ENCODE measurements around the gene RPA3.

RPA3 gene

DNA sequence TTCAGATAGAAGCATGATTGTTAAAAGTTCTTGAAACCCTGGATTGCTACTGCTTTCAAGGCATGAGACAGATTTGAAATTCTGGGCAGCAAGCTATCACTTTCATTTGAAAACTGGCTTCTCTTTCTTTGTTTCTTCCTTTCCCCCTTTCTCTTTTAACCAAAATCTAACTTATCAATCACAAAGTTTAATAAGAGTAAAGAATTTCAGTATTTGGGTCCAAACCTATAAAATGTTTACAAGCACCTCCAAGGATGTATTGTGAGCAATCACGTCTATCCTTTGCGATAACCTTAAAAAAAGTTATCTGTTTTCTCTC lies 21.6 kb upstream of the RPA3 start:
- no peak overlapping the region for H3K27ac ChIP-seq (ENCODE audit: extremely low read depth, low read depth, low read length)
- POLR2A ChIA-PET: no interaction called here
- no peaks in the 10 kb centered on the region for H3K9me3 ChIP-seq (ENCODE audit: control insufficient read depth, insufficient read depth, low read depth, low read length)
- TF ChIP-seq, protein P1, sequence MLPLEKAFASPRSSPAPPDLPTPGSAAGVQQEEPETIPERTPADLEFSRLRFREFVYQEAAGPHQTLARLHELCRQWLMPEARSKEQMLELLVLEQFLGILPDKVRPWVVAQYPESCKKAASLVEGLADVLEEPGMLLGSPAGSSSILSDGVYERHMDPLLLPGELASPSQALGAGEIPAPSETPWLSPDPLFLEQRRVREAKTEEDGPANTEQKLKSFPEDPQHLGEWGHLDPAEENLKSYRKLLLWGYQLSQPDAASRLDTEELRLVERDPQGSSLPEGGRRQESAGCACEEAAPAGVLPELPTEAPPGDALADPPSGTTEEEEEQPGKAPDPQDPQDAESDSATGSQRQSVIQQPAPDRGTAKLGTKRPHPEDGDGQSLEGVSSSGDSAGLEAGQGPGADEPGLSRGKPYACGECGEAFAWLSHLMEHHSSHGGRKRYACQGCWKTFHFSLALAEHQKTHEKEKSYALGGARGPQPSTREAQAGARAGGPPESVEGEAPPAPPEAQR (tag by site-specific recombination; IDR thresholded peaks at IDR 0.05): no peak
- TF ChIP-seq, protein P2, sequence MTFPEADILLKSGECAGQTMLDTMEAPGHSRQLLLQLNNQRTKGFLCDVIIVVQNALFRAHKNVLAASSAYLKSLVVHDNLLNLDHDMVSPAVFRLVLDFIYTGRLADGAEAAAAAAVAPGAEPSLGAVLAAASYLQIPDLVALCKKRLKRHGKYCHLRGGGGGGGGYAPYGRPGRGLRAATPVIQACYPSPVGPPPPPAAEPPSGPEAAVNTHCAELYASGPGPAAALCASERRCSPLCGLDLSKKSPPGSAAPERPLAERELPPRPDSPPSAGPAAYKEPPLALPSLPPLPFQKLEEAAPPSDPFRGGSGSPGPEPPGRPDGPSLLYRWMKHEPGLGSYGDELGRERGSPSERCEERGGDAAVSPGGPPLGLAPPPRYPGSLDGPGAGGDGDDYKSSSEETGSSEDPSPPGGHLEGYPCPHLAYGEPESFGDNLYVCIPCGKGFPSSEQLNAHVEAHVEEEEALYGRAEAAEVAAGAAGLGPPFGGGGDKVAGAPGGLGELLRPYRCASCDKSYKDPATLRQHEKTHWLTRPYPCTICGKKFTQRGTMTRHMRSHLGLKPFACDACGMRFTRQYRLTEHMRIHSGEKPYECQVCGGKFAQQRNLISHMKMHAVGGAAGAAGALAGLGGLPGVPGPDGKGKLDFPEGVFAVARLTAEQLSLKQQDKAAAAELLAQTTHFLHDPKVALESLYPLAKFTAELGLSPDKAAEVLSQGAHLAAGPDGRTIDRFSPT (tag by site-specific recombination; IDR thresholded peaks at IDR 0.05): no peak
- TF ChIP-seq PRDM1 (tag by site-specific recombination; IDR thresholded peaks at IDR 0.05) (peak; percentile 92), MEIS1 (CRISPR knock-in tag; IDR thresholded peaks at IDR 0.05; ENCODE audit: borderline replicate concordance) (no peak)
- no peaks in the 10 kb centered on the region for H3K36me3 ChIP-seq (ENCODE audit: control insufficient read depth in 2 of 2, insufficient read depth in 1 of 2, low read length in 2 of 2)
- peaks cover 24% of the 10 kb centered on the region for H3K4me1 ChIP-seq (ENCODE audit: control insufficient read depth, insufficient read depth, low read length)
- no peak overlapping the region for H3K4me3 ChIP-seq (ENCODE audit: low read depth, low read length)
- CTCF ChIA-PET: interaction anchor here (0.8 kb wide), 1 partner anchor 22 kb away, joined by 5 read pairs; no protein-coding TSS in a partner anchor

DNA sequence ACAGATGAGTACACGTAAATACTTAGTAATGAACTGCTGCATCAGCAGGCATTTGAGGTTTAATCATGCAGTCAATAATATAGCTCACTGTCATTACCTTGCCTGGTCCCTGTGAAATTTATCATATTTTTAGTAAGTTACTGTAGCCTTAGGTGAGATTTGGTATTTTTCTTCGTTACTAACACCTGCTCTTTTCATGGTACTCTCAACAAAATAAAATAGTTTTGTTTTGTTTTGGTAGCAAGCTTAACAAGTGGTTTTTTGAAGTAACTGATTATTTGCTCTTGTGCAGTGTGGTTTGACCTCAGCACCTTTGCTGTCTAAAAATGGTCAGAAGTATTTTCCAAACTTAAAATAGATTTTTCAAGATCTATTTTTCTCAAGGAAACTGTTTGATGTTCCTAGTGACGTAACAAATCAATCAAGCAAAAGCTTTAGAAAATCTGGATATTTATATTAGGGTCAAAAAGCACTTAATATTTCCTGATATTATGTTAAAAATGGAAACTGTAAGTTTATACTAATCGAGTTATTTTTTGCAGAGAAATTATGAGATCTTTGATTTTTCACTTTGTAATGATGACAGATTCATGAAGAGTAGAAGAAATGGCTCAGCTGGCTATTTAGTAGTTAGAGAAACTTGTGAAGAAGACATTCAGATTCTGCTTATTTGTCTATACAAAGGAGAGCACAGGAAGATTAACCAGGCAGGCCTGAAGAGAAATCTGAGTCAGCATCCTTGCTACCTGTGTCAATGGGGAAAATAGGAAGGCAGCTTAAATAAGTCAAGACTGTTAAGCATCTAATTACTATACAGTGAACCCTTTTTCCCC lies 21.0 kb upstream of the RPA3 start:
- H3K4me1 ChIP-seq (ENCODE audit: control insufficient read depth, insufficient read depth, low read length): peaks cover 24% of the 10 kb centered on the region
- no peak overlapping the region for H3K27ac ChIP-seq (ENCODE audit: extremely low read depth, low read depth, low read length)
- TF ChIP-seq, protein P3, sequence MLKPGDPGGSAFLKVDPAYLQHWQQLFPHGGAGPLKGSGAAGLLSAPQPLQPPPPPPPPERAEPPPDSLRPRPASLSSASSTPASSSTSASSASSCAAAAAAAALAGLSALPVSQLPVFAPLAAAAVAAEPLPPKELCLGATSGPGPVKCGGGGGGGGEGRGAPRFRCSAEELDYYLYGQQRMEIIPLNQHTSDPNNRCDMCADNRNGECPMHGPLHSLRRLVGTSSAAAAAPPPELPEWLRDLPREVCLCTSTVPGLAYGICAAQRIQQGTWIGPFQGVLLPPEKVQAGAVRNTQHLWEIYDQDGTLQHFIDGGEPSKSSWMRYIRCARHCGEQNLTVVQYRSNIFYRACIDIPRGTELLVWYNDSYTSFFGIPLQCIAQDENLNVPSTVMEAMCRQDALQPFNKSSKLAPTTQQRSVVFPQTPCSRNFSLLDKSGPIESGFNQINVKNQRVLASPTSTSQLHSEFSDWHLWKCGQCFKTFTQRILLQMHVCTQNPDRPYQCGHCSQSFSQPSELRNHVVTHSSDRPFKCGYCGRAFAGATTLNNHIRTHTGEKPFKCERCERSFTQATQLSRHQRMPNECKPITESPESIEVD (tag by site-specific recombination; IDR thresholded peaks at IDR 0.05): peak; percentile 51
- TF ChIP-seq, protein P4, sequence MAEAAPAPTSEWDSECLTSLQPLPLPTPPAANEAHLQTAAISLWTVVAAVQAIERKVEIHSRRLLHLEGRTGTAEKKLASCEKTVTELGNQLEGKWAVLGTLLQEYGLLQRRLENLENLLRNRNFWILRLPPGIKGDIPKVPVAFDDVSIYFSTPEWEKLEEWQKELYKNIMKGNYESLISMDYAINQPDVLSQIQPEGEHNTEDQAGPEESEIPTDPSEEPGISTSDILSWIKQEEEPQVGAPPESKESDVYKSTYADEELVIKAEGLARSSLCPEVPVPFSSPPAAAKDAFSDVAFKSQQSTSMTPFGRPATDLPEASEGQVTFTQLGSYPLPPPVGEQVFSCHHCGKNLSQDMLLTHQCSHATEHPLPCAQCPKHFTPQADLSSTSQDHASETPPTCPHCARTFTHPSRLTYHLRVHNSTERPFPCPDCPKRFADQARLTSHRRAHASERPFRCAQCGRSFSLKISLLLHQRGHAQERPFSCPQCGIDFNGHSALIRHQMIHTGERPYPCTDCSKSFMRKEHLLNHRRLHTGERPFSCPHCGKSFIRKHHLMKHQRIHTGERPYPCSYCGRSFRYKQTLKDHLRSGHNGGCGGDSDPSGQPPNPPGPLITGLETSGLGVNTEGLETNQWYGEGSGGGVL (tag by site-specific recombination; IDR thresholded peaks at IDR 0.05): no peak
- TF ChIP-seq ZNF707 (tag by site-specific recombination; IDR thresholded peaks at IDR 0.05): no peak
- H3K9me3 ChIP-seq (ENCODE audit: control insufficient read depth, insufficient read depth, low read depth, low read length): no peaks in the 10 kb centered on the region
- CTCF ChIA-PET: interaction anchor here (0.7 to 1.7 kb wide), 4 partner anchors 23 to 130 kb away, joined by 3 to 7 read pairs (median 4); no protein-coding TSS in a partner anchor
- POLR2A ChIA-PET: no interaction called here
- H3K36me3 ChIP-seq (ENCODE audit: control insufficient read depth in 2 of 2, insufficient read depth in 1 of 2, low read length in 2 of 2): no peaks in the 10 kb centered on the region
- no peak overlapping the region for H3K4me3 ChIP-seq (ENCODE audit: low read depth, low read length)

DNA sequence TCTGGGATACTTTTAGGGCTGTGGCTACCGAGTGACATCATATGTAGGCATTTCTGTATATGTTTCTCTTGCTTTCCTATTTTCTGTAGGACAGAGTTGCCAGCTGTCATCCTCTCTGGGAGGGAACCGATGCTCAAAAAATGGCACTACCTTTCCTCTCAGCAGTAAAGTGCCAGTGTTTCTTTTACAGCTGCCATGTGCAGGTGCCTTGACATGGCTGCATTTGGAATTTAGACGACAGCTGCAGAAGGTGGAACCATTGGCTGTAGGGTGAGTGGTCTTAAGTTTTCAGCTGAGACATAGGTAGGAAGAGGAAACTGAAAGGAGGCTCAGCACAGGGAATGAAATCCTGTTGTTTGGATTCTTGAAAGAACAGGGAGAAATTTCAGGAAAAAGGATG lies 20.2 kb upstream of the RPA3 start:
- no peaks in the 10 kb centered on the region for H3K9me3 ChIP-seq (ENCODE audit: control insufficient read depth, insufficient read depth, low read depth, low read length)
- ChIA-PET CTCF (interaction anchor here (0.7 to 1.7 kb wide), 4 partner anchors 42 to 557 kb away, joined by 3 to 7 read pairs (median 3); no protein-coding TSS in a partner anchor), POLR2A (no interaction called here)
- H3K36me3 ChIP-seq (ENCODE audit: control insufficient read depth in 2 of 2, insufficient read depth in 1 of 2, low read length in 2 of 2): no peaks in the 10 kb centered on the region
- TF ChIP-seq ZNF335 (tag by site-specific recombination; conservative IDR thresholded peaks at IDR 0.05) (peak; percentile 44; the same call in 1 of the 2 replicates), PRDM1 (tag by site-specific recombination; IDR thresholded peaks at IDR 0.05) (0 out of 2 replicates have a peak, but pooled peaks have one; percentile 19), ZNF114 (tag by site-specific recombination; IDR thresholded peaks at IDR 0.05) (no peak)
- no peak overlapping the region for H3K4me3 ChIP-seq (ENCODE audit: low read depth, low read length)
- H3K27ac ChIP-seq (ENCODE audit: extremely low read depth, low read depth, low read length): no peak overlapping the region
- H3K4me1 ChIP-seq (ENCODE audit: control insufficient read depth, insufficient read depth, low read length): peaks cover 24% of the 10 kb centered on the region

Measured in HEK293 (cell line).